ENCODE measurements around the gene CYSTM1.

CYSTM1 gene

DNA sequence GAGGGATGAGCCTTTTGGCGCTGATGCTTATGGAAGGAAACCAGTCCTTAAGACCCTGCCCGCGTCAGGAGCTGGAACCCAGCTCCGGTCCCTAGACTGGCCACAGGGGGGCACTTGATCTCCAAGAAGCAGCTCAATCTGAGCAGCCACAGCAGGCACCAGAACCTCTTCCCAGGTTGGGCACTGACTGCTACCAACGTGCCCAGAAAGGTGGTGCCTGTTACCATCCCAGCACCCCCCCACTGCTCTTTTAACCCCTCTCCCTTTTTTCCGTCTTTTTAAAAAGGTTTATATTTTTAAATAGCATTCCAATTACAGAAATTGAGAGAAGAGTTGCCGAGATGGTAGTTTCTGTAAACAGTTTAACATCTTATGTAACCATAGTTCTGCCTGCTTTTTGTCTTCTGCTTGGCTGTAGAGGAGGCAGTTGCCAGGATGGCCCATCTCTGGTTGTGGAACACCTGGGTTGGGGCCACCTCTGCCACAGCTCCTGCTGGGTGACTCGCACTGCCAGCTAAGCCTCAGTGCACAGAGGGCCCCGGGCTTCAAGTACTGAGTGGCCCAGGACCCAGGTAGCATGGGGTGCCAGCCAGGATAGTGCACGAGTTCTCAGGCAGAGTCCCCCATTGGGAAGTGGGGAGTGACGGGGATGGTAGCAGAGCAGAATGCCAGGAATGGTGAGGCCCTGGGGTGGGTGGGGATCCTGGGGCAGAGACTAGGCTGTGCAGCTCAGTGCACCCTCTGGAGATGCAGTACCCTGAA, 65.1 kb downstream of the CYSTM1 start:
- peak; percentile 63 for DNase-seq

DNA sequence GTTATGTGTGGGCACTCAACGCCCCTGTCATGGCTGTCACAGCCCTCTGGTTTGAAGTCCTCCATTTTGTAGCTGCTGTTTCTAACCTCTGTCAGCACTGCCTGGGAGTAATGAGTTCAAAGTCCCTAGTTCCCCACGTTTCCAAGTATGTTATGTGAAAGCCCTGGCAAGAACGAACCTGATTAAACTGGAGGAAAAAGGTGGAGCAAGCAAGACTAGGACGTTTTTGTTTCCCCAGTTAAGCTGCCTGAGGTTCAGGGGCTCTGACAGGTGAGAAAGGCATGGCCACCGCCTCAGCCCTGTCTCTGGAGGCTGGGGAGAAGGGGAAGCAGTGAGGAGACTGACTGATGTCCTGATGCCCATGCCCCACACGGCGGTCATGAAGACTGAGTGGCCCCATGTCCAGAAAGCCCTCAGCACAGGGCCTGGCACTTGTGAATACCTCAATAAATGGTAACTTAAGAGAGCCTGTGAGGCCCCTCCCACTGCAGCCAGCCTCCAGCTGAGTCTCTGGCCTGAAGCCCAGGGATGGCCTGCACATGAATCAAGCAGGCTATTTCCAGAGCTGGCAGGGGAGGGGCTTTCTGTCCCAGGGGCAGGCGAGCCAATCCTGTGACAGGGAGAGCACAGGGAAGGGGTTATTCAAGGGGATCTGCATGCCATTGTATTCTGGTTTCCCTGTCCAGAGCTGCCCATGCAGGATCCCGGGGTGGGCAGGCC, 66.2 kb downstream of the CYSTM1 start:
- no peak for DNase-seq

DNA sequence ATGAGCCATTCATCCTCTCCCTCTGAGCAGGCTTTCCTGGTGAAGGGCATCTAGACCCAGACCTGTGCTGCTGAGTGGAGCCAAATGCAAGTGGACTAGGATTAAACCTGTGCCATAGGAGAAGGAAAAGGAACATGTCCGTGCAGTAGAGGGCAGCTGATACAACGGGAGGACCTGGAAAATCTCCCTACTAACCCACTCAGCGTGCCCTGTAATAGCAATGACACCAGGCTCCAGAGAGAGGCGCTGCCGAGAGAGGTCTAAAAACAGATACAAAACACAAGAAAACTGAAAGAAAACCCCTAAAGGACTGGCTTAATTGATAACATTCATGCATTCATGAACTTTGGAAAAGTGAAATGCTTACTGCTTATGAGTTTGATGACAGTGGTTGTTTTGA, 67.1 kb downstream of the CYSTM1 start:
- DNase-seq: no peak

DNA sequence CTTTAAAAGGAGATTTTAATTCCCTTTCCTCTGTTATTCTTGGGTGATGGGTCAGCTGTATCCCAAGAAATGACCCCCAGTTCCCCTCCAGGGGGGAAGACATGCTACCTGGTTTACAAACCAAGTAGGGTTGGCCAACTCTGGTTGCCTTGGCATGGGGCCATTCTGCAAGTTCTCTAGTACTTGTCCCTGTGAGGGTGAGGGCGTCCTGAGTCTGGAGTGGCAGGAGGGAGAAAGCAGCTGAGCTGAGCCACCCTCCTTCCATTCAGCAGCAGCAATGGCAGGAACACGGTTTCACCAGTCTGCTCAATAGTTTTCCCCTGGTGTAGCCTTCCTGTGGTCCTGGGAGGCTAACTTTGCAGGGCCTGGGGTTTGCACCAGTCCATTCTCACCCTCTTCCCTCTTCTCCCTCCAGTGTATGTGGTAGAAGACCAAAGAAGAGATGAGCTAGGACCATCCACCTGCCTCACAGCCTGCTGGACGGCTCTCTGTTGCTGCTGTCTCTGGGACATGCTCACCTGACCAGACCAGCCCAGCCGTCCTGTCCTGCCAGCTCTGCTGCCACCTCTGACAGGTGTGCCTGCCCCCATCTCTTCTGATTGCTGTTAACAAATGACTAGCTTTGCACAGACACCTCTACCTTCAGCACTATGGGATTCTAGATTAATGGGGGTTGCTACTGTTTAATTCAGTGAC, 68.0 kb downstream of the CYSTM1 start:
- no peak for DNase-seq

DNA sequence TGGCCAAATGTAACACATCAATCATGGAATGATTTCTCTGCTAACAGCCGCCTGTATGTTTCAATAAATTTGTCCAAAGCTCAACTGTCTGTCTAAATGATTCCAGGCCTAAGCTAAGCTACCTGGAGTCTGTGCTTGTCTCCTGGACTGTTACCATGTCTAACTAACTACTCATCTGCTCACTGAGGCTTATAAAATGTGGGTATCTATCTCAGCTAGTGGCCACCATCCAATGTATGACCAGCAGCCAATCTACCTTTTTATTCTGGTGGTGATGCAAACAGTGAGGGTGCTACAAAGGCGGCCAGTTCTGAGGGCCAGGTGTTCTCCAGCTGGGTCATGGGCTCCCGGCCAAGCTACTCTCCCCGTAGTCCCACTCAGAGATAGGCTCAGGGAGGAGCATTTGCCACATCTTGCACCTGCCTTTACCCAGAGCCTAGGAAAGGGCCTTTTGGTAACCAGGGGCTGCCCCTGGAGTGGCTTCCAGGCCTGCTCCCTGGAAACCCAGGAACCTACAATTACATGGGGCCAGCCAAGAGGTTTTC, 68.8 kb downstream of the CYSTM1 start:
- DNase-seq: no peak

DNA sequence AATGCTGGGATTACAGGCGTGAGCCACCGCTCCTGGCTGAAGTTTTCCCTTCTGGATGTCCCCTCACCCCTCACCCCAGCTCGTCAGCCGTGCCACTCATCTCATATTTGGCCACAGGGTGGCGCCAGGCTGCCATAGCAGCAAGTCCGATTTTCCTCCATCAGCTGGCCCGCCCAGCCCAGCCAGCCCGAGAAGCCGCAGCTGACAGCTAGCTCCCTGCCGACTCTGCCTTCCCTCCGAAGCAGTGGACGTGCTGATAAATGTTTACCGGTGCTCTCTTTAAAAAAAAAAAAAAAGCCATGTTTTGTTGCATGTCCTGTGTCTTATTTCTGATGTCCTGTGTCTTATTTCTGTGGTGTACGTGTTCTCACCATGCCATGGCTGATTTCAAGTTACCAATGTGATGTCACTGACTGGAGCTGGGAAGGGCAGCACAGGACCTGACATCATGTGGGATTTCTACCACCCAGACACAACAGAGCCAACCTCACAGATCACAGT, 69.6 kb downstream of the CYSTM1 start:
- peak; percentile 90 for DNase-seq

DNA sequence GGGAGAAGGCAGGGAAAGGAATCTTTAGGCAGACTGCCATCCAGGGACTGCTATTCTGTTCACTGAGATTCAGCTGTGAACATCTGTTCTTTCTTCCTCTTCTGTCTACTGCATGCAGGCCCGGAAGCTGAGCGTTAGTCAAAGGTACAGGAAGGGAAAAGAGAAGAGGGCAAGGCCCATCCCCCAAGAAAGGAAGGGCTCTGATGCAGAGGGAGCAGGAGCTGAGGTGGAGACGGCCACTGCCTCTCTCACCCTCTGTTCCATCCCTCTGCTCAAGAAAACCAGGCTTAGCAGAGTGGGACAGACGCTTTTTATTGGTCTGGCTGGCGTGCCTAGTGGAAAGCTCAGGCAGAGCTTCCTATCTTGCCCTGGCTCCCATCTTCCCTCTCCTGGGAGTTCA, 70.4 kb downstream of the CYSTM1 start:
- DNase-seq: peak; percentile 50

DNA sequence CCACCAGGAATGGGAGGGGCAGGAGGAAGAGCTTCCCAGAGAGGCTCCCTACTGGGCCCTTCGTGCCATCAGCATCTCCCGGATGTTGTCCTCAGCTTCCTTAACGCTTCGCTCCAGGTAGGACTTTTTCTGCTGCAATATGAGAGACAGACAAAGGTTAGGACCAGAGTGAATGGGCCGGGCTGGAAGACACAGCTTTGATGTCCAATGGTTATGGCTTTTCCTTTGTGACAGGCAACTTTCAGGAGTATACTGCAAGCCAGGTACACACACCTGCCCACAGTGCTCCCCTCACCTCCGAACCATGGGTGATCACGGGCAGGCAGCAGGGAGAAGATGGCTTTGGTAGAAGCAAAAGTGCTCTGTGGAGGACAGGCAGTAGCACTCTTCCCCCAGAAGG, 70.9 kb downstream of the CYSTM1 start:
- DNase-seq: no peak

DNA sequence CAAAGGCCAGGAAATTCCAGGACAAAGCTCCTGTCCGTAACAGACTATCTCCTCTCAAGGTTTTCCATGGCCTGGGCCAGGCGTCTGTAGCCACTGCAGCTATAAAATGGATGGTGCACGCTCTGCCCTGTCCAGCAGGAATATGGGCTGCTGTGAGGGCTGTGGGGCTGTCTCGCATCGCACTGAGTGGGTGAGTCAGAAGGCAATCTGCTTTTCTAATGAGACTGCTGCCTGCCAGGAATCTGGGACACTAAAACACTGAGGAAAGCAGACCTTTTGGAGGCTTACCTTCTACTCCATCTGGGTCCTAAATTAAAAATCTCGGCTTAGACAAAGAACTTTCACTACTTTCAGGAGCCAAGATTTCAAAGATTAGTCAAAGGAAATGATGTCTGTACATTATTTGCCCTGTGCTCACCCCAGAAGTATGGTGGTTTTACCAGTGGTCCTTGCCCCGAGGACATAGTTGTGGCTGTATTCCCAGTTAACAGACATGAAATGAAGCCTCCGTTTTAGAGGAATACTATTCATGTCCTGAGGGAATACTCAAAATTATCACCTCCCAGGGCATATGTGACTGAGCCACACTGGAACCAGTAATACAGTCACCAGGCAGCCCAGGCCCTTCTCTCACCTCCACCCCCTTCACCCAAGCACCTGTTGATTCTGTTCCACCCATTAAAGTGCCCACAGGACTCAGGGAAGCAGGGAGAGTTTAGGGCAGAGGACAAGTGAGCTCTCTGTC, 71.6 kb downstream of the CYSTM1 start:
- no peak for DNase-seq

DNA sequence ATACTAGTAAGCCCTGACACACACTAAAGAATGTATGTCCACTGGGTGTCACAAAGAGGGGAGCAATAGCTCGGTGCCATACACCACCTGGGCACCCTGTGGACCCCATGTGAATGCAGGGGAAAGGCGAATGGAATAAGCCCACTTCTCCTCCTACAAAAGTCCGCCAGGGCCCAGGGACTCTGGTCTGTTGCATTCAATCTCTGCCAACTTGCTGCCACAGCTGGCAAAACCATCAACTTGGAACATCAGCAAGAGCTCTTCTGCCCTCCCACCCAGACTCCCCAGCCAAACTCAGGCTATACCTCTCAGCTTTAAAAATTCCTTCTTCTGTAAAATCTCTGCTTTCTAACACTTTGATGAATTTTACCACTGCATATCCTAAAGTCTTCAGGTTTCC, 73.4 kb downstream of the CYSTM1 start:
- no peak for DNase-seq

DNA sequence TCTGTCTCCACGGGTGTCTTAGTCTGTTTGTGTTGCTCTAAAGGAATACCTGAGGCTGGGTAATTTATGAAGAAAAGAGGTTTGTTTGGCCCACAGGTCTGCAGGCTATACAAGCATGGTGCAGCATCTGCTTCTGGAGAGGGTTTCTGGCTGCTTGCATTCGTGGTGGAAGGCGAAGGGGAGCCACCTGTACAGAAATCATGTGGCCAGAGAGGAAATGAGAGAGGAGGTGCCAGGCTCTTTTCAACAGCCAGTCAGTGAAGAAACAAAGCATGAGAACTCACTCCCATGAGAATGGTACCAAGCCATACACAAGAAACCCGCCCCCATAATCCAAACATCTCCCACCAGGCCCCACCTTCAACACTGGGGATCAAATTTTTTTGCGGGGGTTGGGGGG, 74.5 kb downstream of the CYSTM1 start:
- no peak for DNase-seq

DNA sequence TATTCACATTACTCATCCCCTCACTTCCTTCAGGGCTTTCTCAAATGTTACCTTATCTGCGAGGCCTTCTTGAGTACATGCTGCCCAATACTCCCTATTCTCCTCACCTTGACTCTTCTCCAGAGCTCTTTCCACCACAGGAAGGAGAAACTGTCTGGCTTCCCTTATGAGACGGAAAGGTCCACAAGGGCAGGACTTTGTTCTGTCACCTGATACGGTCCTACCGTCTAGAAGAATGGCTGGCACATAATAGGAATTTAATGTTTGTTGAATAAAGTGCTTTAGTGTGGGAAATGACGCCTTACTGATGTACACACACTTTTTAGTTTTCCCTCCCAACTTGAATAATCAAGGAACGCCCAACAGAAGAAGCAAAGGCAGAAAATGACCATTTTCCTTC, 75.4 kb downstream of the CYSTM1 start:
- no peak for DNase-seq

DNA sequence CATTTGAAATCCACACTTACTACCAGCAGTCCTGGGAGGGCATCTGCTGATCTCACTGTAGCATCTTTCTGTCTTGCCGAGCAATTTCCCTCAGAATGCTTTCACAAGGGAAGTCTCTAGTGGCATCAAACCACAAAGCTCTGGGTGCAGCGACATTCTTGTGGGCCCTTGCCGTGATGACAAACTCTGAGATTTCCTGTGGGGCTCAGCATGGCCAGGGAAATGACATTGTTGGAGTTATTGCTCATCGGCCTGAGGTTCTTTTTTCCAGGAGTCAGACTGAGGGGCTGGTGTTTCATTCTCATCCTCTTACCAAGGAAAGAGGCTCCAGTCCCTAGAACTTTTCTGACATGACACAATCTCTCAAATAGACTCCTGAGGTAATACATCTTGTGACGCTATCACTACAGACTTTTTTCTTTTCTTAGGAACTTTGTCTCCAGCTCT, 76.6 kb downstream of the CYSTM1 start:
- DNase-seq: peak; percentile 99

DNA sequence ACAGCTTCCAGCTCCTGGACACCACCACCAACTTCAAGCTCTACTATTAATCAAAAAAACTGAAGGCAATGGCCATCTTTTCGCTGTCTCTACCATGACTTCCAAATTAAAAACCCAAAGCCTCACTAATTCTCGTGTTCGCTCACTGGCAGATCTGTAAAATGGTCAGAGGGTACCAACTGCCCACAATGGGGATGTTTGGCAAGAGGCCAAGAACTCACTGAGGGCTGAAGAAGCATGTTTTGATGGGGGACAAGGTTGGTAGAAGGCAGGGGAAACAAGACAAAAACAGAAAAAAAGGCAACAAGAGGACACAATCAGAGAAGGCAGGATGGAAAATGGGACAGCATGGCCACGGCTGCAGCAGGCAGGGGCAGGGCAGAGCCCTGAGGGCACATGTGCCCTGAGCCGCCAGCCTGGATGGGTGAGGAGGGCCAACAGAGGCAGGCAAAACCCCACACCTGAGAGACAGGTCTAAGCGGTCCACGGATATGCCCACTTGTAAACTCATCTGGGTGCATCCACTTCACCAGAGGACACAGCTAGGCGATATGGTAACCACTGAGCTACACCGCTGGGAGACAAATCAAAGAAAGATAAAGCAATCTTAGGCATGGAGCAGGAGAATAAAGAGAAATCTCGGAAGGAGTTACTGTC, 77.6 kb downstream of the CYSTM1 start:
- no peak for DNase-seq

DNA sequence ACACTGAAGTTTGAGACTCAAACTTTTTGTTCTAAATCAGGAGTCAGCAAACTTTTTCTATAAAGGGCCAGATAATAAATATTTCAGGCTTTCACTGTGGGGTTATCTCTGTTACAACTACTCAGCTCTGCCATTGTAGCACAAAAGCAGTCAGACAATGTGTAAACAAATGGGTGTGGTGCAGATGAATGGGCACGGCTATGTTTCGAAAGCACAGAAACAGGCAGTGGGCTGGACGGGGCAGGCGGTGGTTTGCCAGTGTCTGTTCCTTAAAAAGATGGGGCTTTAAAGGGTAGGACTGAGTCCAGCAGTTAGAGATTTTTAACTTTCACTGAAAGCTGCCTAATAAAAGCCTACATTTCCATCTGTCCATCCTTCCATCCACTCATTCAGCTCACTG, 79.0 kb downstream of the CYSTM1 start:
- peak; percentile 87 for DNase-seq

DNA sequence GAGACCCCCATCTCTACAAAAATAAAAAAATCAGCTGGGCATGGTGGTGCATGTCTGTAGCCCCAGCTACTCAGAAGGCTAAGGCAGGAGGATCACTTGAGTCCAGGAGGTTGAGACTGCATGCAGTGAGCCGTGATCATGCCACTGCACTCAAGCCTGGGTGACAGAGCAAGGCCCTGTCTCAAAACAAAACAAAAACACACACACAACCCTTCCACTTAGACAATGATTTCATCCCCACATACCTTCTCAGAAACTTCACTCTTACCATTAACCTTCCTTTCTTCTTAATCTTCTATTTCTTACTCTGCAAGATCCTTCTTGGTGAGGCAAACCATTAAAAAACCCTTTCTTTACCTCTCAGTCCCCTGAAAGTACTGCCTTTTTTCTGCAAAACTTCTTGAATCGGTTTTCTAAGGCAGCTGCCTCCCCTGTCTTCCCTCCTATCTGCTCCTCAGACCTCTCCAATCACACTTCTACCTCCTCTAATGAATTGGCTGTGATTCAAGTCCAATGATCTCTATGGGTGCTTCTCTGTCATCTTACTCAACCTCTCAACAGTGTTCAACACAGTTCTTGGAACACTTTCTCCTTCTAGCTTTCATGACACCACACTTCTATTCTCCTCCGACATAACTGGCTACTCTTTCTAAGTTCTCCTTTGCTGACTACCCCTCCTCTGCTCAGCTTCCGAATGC, 80.6 kb downstream of the CYSTM1 start:
- peak; percentile 39 for DNase-seq

DNA sequence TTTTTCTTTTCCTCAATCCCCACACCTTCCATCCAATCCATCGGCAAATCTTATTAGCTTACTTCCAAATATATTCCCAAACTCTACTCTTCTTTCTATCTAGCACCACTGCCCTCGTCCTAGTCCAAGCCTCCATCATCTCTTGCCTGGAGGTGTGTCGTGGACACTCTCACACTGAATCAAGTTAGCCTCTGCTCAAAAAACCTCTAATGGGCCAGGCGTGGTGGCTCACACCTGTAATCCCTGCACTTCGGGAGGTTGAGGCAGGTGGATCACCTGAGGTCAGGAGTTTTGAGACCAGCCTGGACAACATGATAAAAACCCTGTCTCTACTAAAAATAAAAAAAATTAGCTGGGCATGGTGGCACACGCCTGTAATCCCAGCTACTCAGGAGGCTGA, 81.7 kb downstream of the CYSTM1 start:
- DNase-seq: no peak

DNA sequence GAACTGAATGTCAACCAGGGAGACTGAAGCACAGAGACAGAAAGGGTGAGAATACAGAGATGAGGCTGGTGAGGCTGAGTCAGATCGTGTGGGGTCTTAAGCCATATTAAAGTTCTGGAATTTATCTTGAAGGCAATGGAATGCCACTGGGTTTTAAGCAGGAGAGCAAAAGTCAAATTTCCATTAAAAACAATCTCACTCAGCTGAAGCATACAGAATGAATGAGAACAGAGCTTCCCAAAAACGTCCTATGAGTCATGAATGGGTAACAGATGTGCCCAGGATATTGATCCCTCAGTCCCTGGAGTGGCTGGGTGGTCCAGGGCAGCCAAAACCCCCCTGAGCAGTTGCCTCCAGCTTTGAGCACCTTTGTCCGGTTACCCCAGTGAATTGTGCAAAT, 83.0 kb downstream of the CYSTM1 start:
- DNase-seq: no peak

DNA sequence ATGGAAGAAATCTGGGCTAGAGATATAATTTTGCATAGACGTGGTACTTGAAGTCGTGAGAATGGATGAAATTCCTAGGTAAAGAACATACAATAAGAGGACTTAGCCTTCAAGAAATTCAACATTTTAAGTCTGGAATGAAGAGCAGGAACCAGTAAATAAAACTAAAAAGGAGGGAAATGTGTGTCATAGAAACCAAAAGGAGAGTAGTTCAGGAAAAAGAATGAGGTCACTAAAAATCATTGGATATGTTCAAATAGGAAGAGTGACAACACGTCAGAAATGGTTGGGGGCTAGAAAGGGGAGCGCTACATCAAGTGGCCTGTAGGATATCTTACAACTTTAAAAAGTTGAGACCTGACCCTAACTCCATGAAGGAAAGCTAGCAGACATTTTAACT, 83.9 kb downstream of the CYSTM1 start:
- no peak for DNase-seq

DNA sequence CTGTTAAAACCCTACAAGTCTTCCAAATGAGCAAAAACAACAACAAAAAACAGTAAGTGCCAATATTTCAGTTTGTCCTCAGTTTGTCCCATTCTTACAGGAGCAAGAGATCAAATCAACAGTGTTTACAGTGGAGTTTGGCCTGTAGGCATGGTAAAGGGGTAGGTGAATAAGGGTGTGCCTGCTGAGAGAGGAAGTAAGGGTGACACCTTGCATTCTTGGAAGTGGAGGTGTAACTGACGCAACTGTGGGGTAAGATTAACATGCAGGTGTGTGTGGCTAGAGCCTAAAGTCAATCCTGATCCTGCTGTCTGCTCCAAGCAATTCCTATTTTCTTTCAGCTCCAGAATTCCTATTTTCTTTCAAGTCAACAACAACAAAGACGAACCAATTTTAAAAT, 84.5 kb downstream of the CYSTM1 start:
- no peak for DNase-seq

DNA sequence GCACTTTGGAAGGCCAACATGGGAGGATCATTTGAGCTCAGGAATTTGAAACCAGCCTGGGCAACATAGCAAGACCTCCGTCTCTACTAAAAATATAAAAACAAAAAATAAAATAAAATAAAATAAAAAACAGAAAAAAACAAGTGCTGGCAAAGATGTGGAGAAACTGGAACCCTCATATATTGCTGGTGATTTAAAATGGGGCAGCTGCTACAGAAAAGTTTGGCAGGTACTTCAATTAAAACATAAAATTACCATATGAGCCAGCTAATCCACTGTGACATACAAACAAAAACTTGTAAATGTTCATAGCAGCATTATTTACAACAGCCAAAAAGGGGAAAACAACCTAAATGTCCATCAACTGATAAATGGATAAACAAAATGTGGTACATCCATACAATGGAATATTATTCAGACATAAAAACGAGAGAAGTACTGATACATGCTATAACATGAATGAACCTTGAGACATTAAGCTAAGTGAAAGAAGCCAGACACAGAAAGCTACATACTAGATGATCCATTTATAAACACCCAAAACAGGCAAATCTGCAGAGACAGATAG, 85.2 kb downstream of the CYSTM1 start:
- DNase-seq: no peak

Measured in inflammatory macrophage treated with lipopolysaccharide for 4 hours (primary cell).